Liver (tissue), 3 donors: ENCODE data around the gene EPGN.

Source experiments
- ATF3 ChIP-seq: IDR thresholded peaks from 2 replicates; pipeline ENCODE4 v1.6.1; 2016; ENCODE audit warnings: antibody characterized with exemption
- EGR1 ChIP-seq, 2 donors: IDR thresholded peaks; 2 replicates each; pipeline ENCODE4 v1.6.1; 2016 to 2018; ENCODE audit warnings: antibody characterized with exemption in 2 of 2, low read depth in 2 of 2
- GABPA ChIP-seq, 2 donors: IDR thresholded peaks in 1 of 2; conservative IDR thresholded peaks in 1 of 2; 2 replicates each; pipeline ENCODE4 v1.6.1; 2016; ENCODE audit warnings: antibody characterized with exemption in 2 of 2, mild to moderate bottlenecking in 1 of 2, moderate library complexity in 1 of 2
- JUND ChIP-seq, 2 donors: IDR thresholded peaks; 2 replicates each; pipeline ENCODE4 v1.6.1; 2016; ENCODE audit warnings: antibody characterized with exemption in 2 of 2
- REST ChIP-seq: IDR thresholded peaks from 2 replicates; pipeline ENCODE4 v1.6.1; 2016; ENCODE audit warnings: antibody characterized with exemption, mild to moderate bottlenecking
- TAF1 ChIP-seq: conservative IDR thresholded peaks from 2 replicates; pipeline ENCODE4 v1.6.1; 2016; ENCODE audit warnings: antibody characterized with exemption, mild to moderate bottlenecking
- TF ChIP-seq, protein P1 (sequence below): fragments of 150-350 bp; IDR thresholded peaks from 2 replicates; pipeline ENCODE4 v1.5.1; 2017; ENCODE audit warnings: improper control_type of control experiment, low read depth, low read length; ENCODE audit not compliant: missing input control
- TF ChIP-seq, protein P2 (sequence below): IDR thresholded peaks from 2 replicates; pipeline ENCODE4 v1.6.1; 2016; ENCODE audit warnings: antibody characterized with exemption
- donor health status: healthy.
- donor health status: healthy.

DNA sequence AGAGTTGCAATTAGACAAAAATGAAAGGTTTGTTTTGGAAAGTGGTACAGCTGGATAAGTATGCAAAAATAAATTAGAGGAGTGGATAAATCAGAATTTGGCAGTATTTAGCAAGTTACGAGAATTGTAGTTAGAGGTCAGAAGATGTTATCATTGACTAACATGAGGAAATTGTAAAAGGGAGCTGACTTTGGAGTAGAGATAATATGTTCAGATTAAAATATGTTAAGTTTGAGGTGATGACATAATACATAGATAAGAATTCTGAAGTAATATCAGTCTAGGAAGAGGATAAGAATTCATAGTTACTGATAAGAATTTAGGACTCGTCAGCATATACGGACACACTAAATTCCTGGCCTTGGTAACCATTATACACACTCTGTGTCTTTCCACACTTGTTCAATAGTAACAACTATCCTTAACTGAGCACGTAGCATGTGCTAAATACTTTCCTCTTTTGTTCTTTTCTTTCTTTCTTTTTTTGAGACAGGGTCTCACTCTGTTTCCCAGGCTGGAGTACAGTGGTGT lies 4.1 kb upstream of the EPGN start:
- TF ChIP-seq, protein P1, sequence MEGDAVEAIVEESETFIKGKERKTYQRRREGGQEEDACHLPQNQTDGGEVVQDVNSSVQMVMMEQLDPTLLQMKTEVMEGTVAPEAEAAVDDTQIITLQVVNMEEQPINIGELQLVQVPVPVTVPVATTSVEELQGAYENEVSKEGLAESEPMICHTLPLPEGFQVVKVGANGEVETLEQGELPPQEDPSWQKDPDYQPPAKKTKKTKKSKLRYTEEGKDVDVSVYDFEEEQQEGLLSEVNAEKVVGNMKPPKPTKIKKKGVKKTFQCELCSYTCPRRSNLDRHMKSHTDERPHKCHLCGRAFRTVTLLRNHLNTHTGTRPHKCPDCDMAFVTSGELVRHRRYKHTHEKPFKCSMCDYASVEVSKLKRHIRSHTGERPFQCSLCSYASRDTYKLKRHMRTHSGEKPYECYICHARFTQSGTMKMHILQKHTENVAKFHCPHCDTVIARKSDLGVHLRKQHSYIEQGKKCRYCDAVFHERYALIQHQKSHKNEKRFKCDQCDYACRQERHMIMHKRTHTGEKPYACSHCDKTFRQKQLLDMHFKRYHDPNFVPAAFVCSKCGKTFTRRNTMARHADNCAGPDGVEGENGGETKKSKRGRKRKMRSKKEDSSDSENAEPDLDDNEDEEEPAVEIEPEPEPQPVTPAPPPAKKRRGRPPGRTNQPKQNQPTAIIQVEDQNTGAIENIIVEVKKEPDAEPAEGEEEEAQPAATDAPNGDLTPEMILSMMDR = no peak
- TF ChIP-seq JUND (IDR thresholded peaks at IDR 0.05) = no peak
- no peak for TF ChIP-seq REST
- TF ChIP-seq TAF1 = no peak
- TF ChIP-seq, protein P2, sequence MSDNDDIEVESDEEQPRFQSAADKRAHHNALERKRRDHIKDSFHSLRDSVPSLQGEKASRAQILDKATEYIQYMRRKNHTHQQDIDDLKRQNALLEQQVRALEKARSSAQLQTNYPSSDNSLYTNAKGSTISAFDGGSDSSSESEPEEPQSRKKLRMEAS = no peak
- TF ChIP-seq GABPA (IDR thresholded peaks at IDR 0.05 in 1 of 2, conservative IDR thresholded peaks at IDR 0.05 in 1 of 2) = no peak
- TF ChIP-seq EGR1 (IDR thresholded peaks at IDR 0.05; ENCODE audit: low read depth in 2 of 2) = no peak
- no peak for TF ChIP-seq ATF3
